Right ventricle myocardium inferior (tissue), 1 donor: ENCODE measurements around the gene MON1B. TPM values are rescaled to one million over a fixed set of nuclear protein-coding genes. Genes with fewer than 3 reads are reported as not detected.
"Not testable (repeated sequence)": the region's sequence is repeated elsewhere in the genome, so short reads cannot be mapped to it uniquely, and the experiment has no call there.

Experiments used
- ATAC-seq: fragments of 200-7000 bp; cut with Tn5 transposase; one replicate; pipeline ENCODE4 v1.9.1; 2020; ENCODE audit warnings: mild to moderate bottlenecking, moderate library complexity
- DNase-seq: peaks from one replicate; pipeline ENCODE4 v3.0.0; 2021; ENCODE audit errors: missing footprints
- intact Hi-C: fragments of 100-400 bp; cut with DNase I; formaldehyde crosslinking; loops from one replicate; pipeline ENCODE4 v1.11.0; 2022
- total RNA-seq: library from RNA; stranded (reverse); fragmentation: NEBNext Ultra II Directional; extraction: Animal tissue kit (Norgen Biotek cat#: 25700); gene quantifications from one replicate; pipeline ENCODE4 v1.2.1, GENCODE V29; 2021
- donor health status: DM: no; HTN: yes; CAD: no; lungs with severe emphysema.

The MON1B gene
- total RNA-seq, 1 donor from 2014 or later: 14.4 TPM

DNA sequence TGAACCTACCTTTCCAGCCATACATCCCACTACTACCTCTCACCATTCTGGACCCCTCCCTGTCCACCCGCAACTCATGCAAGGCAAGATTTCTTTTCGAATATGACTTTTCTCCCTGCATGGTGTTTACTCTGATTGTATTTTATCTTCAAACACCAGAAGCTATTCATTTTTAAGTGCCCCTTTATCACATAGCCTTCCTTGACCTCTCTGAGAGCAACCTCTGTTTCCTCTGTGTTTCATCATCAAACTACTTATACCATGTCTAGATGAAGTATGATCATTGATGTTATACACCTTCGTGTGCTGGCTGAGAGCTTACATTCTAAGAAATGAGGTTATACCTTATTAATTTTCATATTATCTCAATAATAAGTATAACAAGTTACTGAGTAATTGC is 40.1 kb downstream of the MON1B start:
- DNase-seq (no peak), ATAC-seq (no peak)
- intact Hi-C loops: no loop called here

DNA sequence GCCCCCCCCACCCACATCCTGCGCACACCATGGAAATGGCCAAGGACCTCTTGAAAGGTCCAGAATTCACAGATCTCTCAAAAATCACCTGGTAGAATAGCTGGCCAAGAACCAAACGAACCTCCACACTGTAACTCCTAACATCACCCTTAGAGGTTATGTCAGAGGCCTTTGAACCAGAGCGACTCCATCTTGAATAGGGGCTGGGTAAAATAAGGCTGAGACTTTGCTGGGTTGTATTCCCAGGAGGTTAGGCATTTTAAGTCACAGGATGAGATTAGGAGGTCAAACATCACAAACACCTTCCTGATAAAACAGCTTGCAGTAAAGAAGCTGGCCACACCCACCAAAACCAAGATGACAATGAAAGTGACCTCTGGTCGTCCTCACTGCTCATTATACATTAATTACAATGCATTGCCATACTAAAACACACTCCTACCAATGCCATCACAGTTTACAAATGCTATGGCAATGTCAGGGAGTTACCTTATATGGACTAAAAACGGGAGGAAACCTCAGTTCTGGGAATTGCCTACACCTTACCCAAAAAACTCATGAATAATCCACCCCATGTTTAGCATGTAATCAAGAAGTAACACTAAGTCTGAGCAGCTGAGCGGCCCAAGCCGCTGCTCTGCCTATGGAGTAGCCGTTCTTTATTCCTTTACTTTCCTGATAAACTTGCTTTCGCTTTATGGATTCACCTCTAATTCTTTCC is 43.0 kb downstream of the MON1B start:
- intact Hi-C loops: no loop called here
- DNase-seq (no peak), ATAC-seq (no peak)

DNA sequence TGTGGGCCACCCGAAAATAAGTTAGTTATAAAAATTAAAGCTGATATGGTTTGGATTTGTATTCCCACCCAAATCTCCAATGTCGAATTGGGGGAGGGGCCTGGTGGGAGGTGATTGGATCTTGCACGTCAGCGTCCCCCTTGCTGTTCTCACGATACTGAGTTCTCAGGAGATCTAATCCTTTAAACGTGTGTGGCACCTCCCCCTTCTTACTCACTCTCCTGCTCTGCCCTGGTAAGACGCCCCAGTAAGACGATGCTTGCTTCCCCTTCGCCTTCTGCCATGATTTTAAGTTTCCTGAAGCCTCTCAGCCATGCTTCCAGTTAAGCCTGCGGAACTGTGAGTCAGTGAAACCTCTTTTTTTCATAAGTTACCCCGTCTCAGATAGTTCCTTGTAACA is 43.6 kb downstream of the MON1B start:
- DNase-seq: no peak
- ATAC-seq: no peak
- intact Hi-C loops: loop anchor here (5.0 kb wide), 3 partner anchors 428 to 863 kb away; partner anchors contain the start of gene WWOX

DNA sequence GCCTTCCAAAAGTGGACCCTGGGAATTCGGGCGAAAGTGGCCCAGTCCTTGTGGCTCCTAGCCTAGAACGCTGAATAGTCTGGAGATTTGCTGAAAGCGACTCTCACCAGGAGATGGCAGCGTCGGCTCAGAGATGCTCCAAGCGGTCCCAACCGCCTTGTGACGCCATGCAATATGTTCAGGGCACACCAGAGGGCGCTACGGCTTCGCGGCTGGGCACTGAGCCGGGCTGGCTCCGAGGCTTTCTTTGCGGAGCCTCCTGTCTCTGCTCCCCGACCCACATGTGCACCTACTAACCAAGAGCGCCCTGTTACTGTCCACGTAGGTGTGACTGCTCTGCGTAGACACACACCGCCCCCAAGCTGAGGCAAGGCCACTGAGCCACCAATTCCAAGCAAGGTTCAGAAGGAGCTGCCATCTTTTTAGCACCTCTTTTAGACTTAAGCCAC is 45.1 kb downstream of the MON1B start:
- peak; percentile 92 for DNase-seq
- ATAC-seq: peak; percentile 96
- intact Hi-C loops: loop anchor here (1.0 to 5.0 kb wide), 4 partner anchors 348 to 861 kb away; partner anchors contain the start of gene WWOX

DNA sequence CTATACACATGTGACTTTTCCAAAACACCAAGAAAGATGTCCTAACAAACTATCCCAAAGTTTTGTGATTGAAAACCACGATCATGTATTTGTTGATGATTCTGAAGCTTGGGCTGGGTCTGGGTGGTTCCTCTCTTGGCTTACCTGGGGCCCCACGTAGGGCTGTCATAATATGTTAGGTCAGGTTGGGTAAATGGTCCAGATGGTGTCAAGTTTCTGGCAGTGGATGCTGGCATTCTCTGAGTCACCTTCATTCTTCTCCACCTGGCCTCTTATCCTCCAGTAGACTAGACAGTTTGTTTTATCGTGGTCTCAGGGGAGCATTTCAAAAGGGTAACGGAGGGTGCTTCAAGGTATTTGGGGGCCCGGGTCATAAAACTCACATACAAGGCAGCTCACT is 47.6 kb downstream of the MON1B start:
- intact Hi-C loops: loop anchor here (5.0 kb wide), 3 partner anchors 424 to 859 kb away; partner anchors contain the start of gene WWOX
- DNase-seq (no peak), ATAC-seq (no peak)

DNA sequence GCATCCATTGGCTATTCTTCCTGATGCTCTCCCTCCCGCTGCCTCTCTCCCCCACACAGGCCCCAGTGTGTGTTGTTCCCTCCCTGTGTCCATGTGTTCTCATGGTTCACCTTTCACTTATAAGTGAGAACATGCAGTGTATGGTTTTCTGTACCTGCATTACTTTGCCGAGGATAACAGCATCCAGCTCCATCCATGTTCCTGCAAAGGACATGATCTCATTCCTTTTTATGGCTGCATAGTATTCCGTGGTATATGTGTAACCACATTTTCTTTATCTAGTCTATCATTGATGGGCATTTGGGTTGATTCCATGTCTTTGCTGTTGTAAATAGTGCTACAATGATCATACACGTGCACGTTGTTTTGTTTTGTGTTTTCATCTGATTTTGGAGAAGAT is 51.5 kb downstream of the MON1B start:
- ATAC-seq, intact Hi-C loops, DNase-seq: not testable (repeated sequence)

DNA sequence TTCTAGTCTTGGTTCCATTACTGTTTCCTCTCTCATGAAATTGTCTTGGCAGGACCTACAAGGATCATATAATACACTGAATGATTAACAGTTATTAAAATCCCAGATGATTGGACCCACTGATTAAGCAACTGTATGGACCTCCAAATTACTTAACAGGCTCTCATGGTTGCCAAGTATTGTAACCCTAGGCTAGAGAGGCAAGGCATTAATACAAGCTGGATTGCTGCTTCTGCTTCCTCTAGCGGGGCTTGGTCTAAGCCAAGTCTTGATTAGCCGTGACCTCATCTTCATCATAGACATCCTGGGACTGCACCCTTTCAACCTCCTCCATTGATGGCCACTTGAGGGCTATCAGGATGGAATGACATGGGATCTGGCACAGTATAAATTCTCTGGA is 55.2 kb downstream of the MON1B start:
- ATAC-seq (no peak), DNase-seq (no peak)
- intact Hi-C loops: no loop called here

DNA sequence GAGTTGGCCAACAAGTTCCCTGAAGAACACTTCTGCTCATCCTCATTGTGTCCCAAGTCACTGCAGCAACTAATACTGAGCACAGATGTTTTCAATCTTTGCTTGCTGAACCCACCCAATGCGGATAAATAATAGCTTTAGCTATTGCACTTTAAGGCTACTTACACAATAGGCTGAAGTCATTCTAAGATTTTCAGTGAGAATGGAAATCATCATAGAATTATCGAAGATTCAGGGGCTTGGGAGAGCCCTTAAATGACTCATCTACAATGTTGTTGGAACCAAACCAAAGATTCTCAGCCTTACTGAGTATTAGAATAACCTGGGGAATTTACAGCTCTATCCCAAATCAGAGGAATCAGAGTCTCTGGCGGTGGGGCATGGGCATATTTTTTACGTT is 59.4 kb downstream of the MON1B start:
- intact Hi-C loops: no loop called here
- ATAC-seq: no peak

More for the DNA sequence above, 59.4 kb downstream of the MON1B start:
- no peak for DNase-seq

Other genes starting within 250 kb of the MON1B start
- not detected for gene SYCE1L, start 8.2 kb downstream of the MON1B start, total RNA-seq
- not detected for gene ADAMTS18, start 243.8 kb downstream of the MON1B start, total RNA-seq